HG02970 (cell line): Measurements from ENCODE around the gene GATA6.

Experiments used
- ATAC-seq: cut with Tn5 transposase; IDR thresholded peaks from one replicate; pipeline ENCODE4 v1.9.1; 2021; ENCODE audit warnings: mild to moderate bottlenecking, moderate library complexity, moderate number of reproducible peaks; ENCODE audit not compliant: unreplicated experiment, low FRiP score

The GATA6 gene

DNA sequence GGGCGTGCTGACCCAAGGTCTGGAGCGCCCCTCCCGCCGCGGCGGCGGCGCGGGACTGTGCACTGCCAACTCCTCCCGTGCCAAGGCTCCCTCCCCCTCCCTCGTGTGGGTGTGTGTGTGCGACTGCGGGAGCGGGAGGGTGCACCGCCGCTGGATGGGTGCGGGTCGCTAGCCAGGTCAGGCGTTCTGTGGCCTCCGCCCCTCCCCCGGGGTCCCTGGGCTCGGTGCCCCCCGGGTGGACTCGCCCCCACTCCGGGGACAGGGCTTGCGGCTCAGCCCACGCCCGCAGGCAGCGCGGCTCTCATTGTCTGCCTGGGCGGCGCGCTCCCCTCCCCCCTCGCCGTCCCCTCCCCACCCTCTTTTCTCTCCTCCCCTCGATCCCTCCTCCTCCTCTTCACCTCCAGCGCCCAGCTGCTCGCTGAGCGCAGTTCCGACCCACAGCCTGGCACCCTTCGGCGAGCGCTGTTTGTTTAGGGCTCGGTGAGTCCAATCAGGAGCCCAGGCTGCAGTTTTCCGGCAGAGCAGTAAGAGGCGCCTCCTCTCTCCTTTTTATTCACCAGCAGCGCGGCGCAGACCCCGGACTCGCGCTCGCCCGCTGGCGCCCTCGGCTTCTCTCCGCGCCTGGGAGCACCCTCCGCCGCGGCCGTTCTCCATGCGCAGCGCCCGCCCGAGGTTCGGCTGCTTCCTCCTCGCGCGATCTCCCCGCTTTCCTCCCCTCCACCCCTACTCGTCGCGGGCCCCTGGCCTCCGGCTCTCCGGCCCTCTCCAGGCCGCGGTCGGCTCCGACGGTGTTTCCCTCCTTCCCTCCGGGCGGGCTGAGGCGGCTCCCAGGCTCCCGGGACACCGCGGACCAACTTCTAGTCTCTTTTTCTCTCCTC is at the start of gene GATA6:
TSS of gene GATA6 (plus strand) at position 579 of the 878 bp plus-strand sequence. CDS start 1,556 bp downstream, outside the sequence.
- ATAC-seq: no peak

- ATAC-seq: no peak
Measured at GRCh38 chr18:22124970-22125369, 44.4 kb upstream of the GATA6 start.

DNA sequence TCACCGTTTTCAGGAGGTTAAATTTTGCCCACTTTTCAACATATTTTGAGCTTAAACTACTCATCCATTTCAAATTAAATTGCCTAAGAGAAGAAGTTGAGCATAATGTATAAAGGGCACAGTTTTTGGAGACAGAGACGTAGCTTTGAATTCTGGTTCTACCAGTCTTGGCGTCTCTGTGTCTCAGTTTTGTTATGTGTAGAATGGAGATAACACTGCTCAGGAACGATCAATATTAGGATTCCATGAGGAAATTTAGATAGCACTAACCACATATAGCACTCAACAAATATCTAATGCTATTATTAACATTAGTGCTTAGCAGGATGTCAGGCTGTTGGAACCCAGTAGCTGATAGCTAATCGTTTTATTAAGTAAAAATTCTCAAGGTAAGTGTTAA is 40.4 kb upstream of the GATA6 start:
- ATAC-seq: no peak

DNA sequence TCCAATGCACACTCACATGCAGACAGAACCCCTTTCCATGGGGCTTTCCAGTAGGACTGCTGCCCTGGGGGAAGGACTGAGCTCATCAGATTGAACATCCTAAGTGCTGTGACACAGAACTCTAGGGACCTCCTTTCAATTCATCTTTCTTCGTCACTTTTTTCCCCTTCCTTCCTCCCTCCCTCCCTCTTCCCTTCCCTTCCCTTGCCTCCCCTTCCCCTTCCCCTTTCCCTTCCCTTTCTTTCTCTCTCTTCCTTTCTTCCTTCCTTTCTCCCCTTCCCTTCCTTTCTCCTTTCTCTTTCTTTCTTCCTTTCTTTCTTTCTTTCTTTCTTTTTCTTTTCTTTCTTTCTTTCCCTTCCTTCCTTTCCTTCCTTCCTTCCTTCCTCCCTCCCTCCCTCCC is 39.6 kb upstream of the GATA6 start:
- no peak for ATAC-seq

DNA sequence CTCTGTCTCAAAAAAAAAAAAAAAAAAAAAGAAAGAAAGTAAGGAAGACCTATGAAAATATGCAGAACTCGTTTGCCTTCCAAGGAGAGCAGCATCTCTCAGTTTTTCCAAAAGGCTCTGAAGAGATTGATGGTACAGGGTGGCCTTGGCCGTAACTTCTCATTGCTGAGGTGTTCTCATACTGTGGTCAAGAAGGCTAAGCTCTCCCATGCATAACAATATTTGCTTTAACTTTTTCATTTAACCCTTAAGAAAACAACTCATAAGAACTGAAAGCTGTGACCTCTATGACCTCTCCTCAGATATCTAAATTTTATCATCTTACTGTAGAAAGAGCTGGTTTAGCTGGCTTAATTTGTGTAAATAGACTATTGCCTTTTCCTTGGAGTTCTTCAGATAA is 37.1 kb upstream of the GATA6 start:
- ATAC-seq: no peak

DNA sequence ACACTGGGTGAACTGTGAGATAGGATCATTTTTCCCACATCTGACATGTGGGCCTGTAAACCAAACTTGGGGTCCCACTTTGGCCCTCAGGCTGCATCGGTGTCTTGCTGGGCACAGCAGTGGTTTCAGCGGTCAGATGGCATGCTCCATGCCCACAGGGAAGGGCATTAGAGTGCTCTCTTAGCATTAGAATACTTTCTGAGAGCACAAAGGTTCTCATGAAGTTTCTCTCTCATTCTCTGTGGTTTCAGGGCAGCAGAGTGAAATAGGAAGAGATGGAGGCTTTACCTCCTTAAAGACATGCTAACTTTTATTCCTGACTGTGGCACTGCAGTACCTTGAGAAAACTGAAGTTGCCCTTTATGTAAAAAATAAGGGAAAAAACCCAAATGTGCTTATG is 36.6 kb upstream of the GATA6 start:
- ATAC-seq: no peak

DNA sequence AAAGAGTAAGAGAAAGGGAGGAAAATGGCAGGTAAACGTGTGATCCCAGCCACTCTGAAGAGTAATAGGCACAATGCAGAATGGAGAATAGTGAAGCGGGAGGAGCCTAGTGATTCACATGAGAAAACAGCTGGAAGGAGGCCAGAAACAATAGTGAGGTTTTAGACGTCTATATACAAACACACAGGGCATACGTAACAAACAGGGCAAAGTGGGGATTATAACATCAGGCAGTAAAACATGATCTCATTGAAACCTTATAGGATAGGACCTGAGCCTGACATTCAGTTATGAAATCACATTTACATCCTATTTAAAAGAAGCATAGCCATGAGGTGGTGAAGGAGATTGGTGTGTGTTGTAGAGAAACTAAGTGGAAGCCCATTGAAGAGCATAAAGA is 33.0 kb upstream of the GATA6 start:
- ATAC-seq: no peak

GRCh38 chr18:22141211-22141610 is 28.2 kb upstream of the GATA6 start:
- no peak for ATAC-seq

DNA sequence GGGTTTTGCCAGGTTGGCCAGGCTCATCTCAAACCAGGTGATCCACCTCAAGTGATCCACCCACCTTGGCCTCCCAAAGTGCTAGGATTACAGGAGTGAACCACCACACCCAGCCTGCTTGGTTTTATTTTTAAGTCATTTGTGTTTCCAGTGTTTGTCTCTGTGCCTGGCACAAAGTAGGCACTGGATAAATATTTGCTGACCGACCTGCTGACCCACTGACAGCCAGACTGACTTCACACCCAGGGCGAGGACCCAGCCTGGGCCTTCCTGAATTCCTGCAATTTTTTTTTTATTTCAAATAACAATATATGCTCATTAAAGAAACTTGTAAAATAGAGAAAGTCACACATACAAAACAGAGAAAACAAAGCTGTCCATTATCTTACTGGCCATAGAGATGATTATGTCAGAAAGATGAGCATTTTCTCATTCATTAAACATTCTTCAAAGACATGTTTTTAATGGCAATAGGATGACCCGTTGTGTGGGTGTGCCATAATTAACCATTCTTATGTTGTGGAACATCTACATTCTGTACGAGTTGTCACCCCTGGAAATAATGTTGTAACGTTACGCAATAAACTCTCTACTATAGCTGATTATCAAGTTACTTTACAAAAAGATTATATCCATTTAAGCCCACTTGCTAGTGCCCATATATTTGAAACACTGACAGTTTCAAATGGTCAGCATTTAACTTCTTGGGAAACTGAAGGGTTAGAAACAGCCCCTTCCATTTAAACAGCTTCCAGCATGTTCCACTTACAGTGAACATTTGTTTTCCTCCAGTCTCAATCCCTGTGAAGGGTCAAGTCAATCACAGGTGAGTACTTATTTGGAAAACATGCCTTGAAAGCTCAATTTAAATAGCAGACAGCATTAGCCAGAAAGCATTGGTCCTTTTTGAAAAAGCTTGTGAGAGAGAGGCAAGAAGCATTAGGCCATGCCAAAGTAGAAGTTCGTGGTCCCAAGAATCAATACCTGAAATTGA is 25.7 kb upstream of the GATA6 start:
- ATAC-seq: no peak

- ATAC-seq: no peak
Measured at GRCh38 chr18:22145160-22145559, 24.2 kb upstream of the GATA6 start.

- ATAC-seq: no peak
Measured at GRCh38 chr18:22149710-22150109, 19.7 kb upstream of the GATA6 start.

- ATAC-seq: no peak
Measured at GRCh38 chr18:22152093-22152492, 17.3 kb upstream of the GATA6 start.

DNA sequence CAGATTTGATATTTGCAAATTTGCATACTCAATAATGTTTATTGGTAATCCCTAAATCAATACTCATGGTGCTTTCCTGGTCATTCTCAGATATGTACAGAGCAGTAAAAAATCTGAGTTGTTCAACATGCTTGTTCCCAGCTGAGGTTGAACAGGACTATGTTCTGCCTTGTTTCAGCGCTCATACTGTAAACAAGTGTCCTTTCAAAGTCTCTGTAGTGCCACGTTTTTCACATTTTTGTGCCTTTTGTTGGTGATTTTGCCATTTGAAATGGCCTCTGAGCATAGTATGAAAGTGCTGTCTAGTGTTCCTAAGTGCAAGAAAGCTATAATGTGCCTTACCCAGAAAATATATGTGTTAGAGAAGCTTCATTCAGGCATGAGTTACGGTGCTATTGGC is 16.0 kb upstream of the GATA6 start:
- no peak for ATAC-seq

GRCh38 chr18:22155584-22155983 is 13.8 kb upstream of the GATA6 start:
- no peak for ATAC-seq

- no peak for ATAC-seq
Measured at GRCh38 chr18:22159014-22159413, 10.4 kb upstream of the GATA6 start.

DNA sequence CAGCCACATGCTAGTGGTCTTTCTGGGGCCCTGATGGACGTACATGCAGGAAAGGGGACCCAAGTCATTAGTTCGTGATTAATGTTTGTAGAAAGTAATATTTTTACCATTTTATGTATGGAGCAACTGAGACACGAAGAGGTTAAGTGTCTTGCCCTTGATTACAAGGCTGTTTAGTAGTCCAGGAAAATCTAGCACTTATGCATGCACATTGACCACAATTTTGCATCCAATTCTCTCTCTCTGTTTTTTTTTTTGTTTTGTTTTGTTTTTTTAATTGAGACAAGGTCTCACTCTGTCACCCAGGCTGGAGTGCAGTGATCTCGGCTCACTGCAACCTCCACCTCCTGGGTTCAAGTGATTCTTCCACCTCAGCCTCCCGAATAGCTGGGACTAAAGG is 8.3 kb upstream of the GATA6 start:
- no peak for ATAC-seq

- ATAC-seq: no peak
Measured at GRCh38 chr18:22163416-22164161, 5.8 kb upstream of the GATA6 start.

GRCh38 chr18:22164337-22165048 is 4.9 kb upstream of the GATA6 start:
- ATAC-seq: no peak

DNA sequence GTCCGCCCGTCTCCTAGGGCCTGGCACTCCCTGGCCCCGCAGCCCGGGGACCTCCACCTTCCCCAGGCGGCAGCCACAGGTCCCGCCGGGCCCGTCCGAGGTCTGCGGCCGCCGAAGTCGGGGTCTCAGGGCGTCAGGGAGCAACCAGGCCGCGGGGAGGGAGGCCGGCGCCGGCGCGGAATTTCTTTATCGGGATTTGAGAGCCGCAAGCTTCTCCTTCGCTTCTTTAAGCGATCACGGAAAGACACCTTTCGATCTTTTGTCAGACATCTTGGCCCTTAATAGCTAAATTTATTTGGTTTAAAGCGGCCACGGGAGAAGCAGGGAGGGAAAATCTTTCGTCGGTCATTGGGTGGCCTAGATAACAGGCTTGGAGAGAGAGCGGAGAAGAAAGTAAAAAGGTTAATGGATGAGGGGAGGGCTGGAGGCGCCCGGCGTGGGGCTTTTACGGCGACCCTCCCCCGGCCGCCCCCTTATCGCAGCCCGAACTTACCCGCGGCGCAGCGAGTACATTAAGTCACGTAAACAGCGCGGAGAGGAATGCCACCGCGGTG is 4.3 kb upstream of the GATA6 start:
- ATAC-seq: no peak
